Activated CD4-positive, alpha-beta T cell treated with anti-CD3 and anti-CD28 coated beads, Interleukin-2, Interleukin-6, amounts not matched to agents 100 ng/mL and 50 ng/mL, durations not matched to agents 16 hours and 8 hours (primary cell): ENCODE measurements around the gene SESN3.
"Not testable (repeated sequence)": the region's sequence is repeated elsewhere in the genome, so short reads cannot be mapped to it uniquely, and the experiment has no call there.

ENCODE experiments used
- DNase-seq: peaks from one replicate; pipeline ENCODE4 v3.0.0-alpha.2; 2020

Gene SESN3

DNA sequence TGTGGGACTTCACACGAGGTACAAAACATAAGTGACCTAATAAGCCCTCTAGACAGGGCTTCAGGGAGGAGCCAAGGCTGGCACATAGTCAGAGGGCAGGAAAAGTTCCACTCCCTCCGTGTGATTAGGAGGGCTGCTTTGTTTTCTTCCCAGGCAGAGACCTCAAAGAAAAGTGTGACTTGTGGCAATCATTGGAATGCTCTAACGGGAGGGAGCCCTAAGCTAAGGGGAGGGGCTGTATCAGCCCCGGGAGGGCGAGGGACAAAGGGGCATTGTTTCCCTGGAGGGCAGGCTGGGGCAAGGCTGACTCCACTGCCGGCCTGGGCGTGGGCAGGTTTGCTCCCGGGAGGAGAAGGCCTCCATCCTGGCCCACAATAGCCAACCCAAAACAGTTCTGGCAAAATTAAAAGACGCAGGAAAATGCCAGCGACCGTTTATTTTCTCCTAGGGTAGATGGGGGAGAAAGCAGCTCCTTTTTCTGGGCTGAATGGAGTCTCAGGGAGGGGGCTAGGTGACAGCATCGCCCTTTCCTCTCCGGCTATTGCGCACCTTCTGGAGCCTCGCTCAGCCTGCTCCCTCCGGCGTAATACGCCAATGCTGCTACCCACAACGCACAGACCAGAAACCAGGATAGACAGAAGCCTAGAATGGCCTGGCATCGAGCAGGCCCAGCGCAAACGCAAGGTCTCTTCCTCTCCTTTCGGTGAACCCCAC is 81.2 kb downstream of the SESN3 start:
- DNase-seq = no peak

DNA sequence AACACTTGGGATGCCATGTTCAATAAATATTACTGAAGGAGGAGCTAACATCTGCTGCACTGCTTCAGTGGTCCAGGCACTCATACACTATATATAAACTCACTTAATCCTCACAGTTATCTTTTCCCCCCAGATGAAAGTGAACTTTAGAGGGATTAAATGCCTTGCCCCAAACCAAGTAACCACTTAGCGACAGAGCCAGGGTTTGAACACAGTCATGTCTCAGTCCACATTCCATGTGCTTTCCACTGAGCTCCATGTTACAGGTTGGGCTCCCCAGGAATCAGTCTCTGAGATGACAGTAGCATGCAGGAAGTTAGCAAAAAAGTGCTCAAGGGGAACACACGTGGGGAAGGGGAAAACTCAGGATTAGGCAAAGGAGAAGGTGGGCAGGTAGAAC is 82.1 kb downstream of the SESN3 start:
- DNase-seq = no peak

DNA sequence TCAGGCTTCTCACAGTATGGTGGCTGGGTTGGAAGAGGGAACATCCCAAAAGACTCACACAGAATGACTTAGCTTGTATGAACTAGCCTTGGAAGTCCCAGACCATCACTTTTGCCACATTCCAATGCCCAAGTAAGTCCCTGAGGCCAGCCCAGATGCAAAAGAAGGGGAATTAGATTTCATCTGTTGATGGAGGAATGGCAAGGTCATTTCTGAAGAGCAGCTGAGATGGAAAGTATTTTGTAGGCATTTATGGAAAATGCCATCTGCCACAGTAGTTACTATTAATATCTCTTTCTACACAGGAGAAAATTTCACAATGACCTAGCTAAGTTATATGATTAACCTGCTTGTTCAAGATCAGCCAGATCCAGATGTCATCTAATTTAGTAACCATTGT is 82.6 kb downstream of the SESN3 start:
- no peak for DNase-seq

DNA sequence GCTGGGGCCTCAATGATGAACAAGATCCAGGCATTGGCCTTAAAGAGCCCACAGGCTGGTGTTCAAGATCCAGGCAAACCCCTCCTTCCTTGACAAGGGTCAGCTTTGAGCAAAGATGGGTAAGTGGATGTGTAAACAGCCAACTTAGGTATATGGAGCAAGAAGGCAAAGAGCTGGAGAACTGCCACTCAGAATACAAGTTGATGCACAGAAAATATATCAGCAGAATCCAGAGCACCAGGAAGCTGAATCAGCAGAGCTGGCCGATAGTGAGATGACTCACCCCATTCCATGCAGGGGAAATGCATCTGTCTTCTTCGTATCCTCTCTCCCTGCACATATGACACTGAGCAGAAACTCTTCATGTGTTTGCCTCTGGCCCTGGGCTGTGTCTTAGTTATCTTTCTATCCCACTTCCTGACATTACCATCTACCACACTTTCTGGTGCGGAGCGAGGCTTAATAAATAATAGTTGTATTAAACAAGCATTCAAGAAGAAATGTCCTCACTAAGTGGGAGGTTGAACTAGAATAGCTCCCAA is 83.6 kb downstream of the SESN3 start:
- peak; percentile 37 for DNase-seq

DNA sequence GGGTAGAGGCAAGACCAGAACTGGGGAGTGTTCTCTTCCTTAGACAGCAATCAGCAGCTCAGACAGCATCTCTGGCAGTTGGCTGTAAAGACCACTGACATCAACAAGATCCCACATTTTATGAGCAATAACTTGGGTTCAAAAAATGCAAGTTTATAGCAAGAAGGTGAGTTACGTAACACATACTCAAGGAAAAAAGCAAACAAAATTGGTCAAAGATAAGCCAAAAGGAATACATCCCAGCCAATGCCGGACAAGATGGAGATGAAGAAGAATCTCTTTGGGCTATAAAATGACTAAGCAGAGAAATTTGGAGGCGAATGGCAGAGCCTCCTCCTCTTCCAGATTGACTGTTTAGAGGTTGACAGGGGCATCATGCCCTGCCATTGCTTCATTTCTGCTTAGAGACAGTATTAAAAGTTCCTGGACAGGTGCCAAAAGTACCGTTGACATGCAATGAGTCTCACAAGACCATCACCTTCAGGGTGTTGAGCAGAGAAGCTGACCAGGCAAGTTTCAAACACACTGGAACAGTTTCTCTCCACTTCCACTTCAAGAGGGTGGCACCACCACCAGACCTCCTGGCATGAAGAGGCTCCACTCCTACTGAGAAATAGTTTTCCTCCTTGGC is 85.5 kb downstream of the SESN3 start:
- no peak for DNase-seq

DNA sequence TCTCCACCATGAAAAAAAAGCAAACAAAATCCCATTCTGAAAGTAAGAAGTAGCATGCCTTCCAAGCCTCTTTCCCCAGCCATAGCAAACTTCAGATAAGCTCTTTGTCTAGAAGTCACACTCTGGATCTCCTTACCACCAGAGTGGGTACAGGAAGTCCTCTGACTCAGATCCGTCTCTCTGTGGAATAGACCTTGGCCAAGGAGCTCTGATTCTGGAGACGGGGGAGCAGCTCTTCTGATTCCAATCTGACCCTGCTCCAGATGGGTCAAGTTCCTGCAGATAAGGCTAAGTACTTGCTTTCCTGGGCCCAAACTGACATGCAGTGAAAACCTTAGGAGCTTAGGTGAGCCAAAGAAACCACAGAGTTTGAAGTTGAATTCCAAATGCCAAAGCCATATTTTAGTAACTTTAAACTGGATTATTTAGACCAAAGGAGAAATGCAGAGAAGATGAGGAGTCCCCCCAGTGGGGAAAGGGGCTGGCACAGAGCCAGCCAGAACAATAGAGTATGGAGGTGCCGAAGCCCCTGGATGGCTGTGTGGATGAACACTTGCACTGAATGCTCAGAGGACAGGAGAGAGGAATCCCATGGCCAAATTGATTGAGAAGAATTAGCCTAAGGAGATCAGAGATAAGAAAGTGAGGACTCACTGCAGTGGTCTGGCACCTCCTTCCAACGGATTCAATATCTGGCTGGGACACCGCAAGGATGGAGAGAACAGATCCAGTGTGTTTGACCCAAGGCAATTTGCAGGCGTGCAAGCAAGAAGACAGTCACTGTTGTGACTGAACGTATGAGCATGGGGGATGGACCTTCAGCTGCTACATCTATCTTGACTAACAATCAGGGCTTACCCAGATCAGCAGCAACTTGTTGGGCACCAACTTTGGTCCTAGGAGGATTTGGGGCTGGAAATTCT is 86.4 kb downstream of the SESN3 start:
- no peak for DNase-seq

DNA sequence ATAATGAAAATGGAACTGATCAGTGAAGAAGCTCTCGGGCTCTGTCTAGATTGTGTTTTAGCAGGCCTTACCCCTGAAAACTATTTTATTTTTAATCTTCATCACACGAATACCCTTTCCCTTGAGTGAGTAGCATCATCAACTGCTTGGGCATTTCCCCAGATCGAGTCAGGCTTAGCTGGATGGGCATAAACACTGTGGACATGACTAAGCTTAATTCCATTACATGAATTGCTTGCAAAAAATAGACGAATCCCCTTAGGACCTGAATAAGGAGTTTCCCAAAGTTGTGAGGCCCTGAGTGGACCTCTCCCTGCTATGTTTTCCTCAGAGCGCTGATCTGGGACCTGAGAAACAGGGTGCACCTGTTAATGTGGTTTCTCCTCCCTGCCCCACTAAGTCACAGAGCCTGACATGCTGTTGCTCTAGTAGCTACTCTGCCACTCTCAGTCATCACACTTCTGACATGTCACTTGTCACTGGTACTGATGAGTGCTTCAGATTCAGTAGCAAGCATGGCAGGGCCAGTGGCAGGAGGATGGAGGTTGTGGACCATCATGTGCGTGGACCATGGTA is 87.8 kb downstream of the SESN3 start:
- DNase-seq = no peak

DNA sequence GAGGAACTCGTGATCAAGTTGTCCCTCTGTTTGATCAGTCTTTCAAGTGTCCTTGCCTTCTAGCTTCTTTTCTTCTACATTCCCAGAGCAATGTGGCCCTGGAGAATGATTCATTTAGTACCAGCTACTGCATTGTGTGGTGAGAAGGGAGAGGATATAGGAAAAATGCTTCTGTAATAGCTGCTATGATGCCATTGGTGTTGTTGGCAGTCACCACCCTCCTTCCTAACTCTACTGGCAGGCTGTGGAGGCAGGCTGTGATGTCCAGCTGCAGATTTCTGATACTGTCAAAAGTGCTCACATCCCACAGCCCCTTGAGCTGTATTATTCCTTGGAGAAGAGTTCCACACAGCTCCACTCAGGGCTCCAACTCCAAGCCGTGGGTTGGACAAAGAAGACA is 88.6 kb downstream of the SESN3 start:
- no peak for DNase-seq

DNA sequence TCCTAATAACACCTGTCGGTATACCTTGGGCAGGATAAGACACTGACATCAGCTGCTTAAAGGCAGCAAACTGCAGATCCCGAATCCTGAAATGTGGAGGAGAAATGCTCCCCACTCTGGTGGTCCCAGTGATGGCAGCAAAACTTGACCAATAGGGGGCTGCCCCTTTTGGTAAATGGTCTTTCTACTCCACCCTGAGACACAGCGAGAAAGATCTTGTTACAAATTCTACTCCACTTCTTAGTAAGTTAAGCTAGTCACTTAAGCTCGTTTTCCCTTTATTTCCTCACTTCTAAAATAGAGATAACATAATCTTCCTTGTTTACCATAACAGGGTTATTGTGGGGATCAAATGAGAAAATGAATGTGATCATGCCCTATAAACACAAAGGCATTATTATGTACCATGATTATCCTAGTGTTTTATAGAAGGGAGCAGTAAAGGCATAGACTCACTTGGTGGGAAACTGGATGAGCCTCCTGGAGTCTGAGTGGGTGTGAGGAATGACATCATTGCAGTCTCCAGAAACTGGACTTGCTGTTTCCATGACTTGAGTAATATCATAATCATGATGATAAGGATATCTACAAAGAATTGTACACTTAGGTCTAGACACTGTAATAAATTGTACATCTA is 90.5 kb downstream of the SESN3 start:
- DNase-seq = no peak

DNA sequence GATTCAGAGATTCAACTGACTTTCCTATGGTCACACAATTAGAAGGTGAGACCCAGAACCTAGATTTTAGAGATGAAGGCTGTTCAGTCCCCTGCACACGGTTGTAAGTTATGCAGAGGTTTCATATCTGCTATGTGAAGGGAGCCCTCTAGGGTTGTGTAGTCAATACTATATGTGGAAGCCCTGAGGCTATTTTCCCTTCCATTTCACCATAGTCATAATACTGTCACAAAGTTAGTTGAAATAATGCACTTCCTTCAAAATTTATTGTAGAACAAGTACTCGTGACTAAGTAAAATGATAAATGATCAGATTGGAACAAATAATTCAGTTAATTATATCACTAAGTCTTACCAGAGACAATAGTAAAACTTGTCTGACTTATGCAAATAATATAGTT is 92.6 kb downstream of the SESN3 start:
- no peak for DNase-seq

DNA sequence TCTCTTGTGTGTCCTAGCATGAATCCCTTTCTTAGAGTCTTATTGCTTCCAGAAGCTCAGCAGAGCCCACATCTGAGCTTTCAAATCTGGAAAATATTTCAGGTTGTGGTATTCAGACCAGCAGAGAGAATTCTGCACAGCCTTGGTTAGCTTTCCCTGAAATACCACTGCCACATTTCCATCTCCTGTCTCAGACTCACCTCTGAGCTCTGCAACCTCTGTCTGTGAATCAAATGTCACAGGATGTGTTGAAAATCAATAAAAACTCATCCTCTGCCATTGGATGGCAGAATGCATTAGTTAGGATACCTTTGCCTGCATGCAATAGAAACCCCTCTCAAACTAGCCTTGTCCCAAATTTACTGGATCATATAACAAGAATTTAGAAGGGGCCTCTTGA is 93.7 kb downstream of the SESN3 start:
- no peak for DNase-seq

DNA sequence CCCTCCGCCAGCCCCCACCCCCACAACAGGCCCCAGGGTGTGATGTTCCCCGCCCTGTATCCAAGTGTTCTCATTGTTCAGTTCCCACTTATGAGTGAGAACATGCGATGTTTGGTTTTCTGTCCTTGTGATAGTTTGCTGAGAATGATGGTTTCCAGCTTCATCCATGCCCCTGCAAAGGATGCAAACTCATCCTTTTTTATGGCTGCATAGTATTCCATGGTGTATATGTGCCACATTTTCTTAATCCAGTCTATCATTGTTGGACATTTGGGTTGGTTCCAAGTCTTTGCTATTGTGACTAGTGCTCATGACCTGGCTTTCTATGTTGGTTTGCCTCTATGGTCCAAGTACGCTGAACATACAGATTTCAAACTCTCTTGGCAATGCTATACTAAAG is 94.3 kb downstream of the SESN3 start:
- DNase-seq = not testable (repeated sequence)

DNA sequence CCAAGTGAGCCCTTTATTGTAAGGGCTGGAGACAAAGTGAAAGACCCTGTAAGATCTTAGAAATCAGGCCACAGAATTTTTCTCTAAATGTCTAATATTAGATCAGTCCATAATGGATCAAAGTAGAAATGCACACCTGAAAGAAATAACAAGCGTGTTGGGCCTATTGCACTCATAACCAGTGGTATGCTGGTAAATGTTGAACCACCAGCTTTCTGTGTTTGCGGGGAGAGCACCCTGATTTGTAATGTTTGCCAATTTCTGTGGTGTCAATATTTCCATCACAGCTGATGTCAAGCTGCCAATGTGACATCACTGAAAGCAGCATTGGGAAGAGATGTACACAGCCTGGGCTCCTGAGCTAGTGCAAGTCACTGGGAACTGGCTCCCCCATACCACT is 95.1 kb downstream of the SESN3 start:
- no peak for DNase-seq

DNA sequence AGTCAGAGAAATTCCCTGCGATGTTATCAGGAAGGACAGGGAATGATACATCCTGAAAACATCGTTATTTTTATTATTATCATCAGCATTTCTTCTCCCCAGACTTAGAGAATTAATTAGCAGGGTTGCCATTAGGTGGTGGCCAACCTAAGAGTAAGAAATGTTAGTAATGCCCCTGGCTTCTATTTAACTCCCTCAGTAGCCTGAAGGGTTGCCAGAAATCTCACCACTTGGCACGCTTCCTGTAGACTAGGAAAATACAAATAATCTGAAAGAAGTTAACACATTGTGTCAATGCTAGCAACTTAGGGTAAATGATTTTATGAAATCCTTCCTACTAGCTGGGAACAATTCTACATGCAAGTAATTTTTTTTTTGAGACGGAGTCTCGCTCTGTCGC is 95.8 kb downstream of the SESN3 start:
- DNase-seq = no peak

DNA sequence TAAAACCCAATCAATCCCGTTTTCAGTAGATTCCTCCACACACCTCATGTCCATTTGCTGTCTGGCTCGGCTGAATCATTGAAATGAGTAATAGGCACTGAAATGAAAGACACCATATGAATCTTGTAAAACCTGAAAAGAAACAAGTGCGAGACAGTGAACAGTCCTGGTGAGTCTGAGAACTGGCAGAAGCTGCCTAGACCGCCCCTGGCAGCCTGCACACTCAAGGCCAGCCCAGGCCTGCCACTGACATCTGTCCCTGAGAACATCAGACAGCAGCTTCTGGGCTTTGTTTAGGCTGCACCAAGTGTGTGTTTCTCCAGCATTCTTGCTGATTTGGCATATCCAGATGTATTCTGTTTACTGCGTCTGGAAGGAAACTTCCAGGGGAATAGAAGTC is 96.5 kb downstream of the SESN3 start:
- no peak for DNase-seq

DNA sequence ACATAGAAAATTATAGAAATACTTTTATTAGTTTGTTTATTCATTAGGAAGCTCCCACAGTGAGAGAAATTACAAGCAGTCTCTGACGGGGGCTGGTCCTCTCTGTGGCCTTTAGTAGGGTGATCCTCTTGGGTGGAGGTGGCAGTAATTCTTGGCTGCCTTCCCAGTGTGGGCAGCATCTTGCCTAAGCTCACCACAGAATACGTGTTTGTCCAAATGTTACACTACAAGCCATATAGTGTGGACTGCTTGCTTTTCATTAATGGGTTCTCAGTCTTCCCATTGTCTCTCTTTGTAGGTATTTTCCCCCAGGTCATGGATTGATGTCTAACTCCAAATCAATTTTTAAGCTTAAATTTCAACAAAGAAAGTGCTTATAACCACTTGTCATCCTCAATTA is 98.0 kb downstream of the SESN3 start:
- DNase-seq = no peak

DNA sequence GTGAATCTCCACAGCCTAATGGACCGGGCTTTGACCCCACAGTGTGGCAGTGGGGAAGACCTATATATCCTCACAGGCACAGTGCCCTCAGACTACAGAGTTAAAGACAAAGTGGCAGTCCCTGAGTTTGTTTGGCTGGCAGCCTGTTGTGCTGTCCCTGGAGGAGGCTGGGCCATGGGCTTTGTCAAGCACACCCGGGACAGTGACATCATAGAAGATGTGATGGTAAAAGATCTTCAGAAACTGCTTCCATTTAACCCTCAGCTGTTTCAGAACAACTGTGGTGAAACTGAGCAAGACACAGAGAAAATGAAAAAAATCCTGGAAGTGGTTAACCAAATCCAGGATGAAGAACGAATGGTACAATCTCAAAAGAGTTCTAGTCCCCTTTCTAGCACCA is 102.4 kb downstream of the SESN3 start:
- no peak for DNase-seq

DNA sequence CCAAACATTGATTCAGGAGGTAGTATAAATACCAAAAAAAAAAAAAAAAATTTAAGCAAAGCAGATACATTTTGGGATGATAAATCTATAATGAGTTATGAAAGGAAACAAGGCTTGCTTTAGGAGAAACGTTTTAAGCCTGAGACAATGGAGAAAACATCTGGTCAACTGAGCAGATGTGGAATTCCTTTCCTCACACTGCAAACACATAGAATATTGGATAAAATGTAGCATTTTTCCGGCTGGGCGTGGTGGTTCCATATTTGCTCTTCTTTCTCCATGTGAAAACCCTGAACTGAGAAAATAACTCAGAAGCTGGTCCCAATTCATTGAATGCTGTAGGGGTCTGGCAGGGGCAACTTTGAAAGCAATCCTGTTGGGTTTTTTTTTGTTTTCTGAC is 107.4 kb downstream of the SESN3 start:
- DNase-seq = no peak

DNA sequence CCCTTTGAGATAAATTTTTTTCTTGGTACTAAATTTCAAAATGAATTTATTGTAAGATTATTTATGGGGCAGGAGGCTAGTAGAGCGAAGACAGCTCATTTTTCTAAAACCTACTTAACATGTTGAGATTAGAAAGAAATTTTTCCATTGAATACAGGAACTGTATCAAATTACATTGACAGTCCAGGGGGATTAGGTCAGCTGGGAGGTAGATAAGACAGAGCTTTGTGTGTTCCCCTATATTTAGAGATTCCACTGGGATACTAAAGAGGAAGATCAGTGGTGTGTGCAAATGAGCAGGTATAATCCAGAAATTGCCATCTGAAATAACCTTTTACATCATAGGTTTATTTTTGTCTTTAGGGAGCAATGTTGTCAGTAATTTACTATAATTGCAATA is 109.3 kb downstream of the SESN3 start:
- DNase-seq = no peak

DNA sequence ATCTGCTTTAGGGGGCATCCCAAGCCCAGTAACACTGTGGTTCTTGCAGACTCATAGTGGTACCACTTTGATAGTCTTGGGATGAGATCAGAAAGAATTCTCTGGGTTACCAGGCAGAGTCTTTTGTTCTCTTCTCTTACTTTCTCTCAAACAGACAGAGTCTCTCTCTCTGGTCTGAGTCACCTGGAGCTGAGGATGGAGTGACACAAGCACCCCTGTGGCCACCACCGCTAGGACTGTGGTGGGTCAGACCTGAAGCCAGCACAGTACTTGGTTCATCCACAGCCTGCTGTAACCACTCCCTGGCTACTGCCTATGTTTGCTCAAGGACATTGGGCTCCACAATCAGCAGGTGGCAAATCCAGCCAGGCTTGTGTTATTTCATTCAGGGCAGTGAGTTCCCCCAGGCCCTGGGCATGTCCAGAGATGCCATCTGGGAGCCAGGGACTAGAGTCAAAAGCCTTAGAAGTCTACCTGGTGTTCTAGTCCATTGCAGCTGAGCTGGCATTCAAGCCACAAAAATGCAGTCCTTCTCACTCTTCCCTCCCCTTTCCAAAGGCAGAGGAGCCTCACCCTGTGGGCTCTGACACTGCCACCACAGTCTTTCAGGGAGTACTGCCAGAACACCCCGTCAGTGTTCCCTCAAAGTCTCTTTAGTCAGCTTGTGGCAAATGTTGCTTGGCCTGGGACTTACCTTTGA is 111.5 kb downstream of the SESN3 start:
- no peak for DNase-seq

DNA sequence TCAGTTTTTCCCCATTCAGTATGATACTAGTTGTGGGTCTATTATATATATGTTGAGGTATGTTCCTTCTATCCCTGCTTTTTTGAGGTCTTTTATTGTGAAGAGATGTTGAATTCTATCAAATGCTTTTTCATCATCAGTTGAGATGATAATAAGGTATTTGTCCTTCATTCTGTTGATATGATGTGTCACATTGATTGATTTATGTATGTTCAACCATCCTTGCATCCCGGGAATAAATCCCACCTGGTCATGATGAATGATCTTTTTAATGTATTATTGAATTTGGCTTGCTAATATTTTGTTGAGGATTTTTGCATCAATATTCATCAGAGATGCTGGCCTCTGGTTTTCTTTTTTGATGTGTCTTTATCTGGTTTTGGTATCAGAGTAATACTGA is 115.4 kb downstream of the SESN3 start:
- DNase-seq = no peak
